Astrocyte (in vitro differentiated cells and primary cell): Measurements from ENCODE around the gene PRR30.
"Not testable (repeated sequence)": the region's sequence is repeated elsewhere in the genome, so short reads cannot be mapped to it uniquely, and the experiment has no call there.

Experiments used
- CTCF ChIP-seq: IDR thresholded peaks from 2 replicates; pipeline ENCODE4 v1.5.1; 2011; ENCODE audit warnings: low read depth, mild to moderate bottlenecking, inconsistent platforms, low read length, moderate library complexity; ENCODE audit not compliant: insufficient read depth
- EZH2 ChIP-seq: IDR thresholded peaks from 2 replicates; pipeline ENCODE4 v1.6.1; 2012; ENCODE audit warnings: mild to moderate bottlenecking, low read length, inconsistent platforms; ENCODE audit not compliant: insufficient read depth

DNA sequence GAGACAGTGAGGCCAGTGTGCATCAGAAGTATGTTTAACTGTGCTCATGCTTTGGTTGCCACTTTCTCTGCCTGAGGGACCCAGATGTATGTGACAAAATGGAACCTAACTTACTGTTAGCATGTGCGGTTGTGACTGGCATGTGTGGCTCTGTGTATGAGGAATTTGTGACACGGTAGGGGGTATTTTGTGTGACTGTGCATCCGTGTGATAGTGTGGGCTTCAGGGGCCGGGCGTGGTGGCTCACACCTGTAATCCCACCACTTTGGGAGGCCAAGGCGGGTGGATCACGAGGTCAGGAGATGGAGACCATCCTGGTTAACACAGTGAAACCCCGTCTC, 19.9 kb downstream of the PRR30 start:
- TF ChIP-seq CTCF, EZH2: not testable (repeated sequence)
